ENCODE measurements around the gene ENOX2.

The ENOX2 gene

DNA sequence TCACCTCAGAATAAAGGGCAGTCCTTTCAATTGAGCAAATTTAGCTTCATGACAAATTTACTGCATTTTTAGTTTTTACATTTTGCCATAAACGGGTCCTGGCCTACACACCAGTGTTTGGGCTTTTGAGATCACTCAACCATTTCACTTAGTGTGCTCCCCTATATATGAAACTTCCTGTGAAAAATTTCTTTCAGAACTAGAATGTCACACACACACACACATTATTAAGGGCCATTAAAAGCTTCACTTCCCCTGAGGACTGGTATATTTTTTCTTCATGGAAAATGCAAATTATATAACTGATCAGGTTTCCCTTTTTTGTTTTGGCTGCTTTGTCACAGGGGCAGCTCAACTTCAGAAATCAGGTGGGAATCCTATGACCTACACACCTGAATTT, 206.5 kb downstream of the ENOX2 start:
- Histone ChIP-seq H3K9me3 (ENCODE audit: insufficient read depth, low read length) (no peaks in the 10 kb centered on the region), H3K4me1 (ENCODE audit: insufficient read depth, insufficient read length) (no peaks in the 10 kb centered on the region), H3K36me3 (ENCODE audit: insufficient read depth, insufficient read length, low read length) (no peaks in the 10 kb centered on the region), H3K27me3 (ENCODE audit: insufficient read depth, insufficient read length) (no peaks in the 10 kb centered on the region), H3K9ac (ENCODE audit: insufficient read length, low read depth) (no peak overlapping the region), H3K4me3 (ENCODE audit: insufficient read length, low read depth) (no peak overlapping the region)
- DNase-seq (ENCODE audit: low read depth, low spot score): no peak
- TF ChIP-seq YY1 (IDR thresholded peaks at IDR 0.05; ENCODE audit: insufficient read depth, insufficient read length) (no peak), ZNF274 (IDR thresholded peaks at IDR 0.05; ENCODE audit: low read depth, low read length) (no peak), SUZ12 (IDR thresholded peaks at IDR 0.05; ENCODE audit: extremely low read depth, insufficient read depth, insufficient read length) (no peak)

DNA sequence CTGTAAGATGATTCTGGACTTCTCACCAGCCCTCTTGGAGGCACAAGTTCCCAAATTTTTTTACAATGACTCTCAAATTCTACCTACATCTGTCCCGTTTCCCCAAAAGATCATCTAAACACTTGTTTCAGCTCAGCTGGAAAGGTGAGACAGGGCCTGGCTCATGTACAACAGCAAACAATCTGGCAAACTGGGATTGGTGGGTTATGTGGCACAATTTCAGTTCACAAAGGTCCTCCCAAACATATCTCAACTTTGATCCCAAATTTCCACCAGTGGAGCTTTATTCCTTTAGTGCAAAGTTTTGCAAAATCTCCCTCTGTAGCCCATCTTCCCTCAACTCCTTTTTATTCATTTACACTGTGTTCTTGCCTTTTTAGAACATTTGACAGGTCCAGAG, 207.1 kb downstream of the ENOX2 start:
- H3K27me3 ChIP-seq (ENCODE audit: insufficient read depth, insufficient read length): no peaks in the 10 kb centered on the region
- no peak overlapping the region for H3K9ac ChIP-seq (ENCODE audit: insufficient read length, low read depth)
- H3K9me3 ChIP-seq (ENCODE audit: insufficient read depth, low read length): no peaks in the 10 kb centered on the region
- TF ChIP-seq ZNF274 (IDR thresholded peaks at IDR 0.05; ENCODE audit: low read depth, low read length): no peak
- no peak for TF ChIP-seq YY1 (IDR thresholded peaks at IDR 0.05; ENCODE audit: insufficient read depth, insufficient read length)
- no peak for TF ChIP-seq SUZ12 (IDR thresholded peaks at IDR 0.05; ENCODE audit: extremely low read depth, insufficient read depth, insufficient read length)
- no peaks in the 10 kb centered on the region for H3K4me1 ChIP-seq (ENCODE audit: insufficient read depth, insufficient read length)
- no peak for DNase-seq (ENCODE audit: low read depth, low spot score)
- H3K4me3 ChIP-seq (ENCODE audit: insufficient read length, low read depth): no peak overlapping the region
- H3K36me3 ChIP-seq (ENCODE audit: insufficient read depth, insufficient read length, low read length): no peaks in the 10 kb centered on the region

DNA sequence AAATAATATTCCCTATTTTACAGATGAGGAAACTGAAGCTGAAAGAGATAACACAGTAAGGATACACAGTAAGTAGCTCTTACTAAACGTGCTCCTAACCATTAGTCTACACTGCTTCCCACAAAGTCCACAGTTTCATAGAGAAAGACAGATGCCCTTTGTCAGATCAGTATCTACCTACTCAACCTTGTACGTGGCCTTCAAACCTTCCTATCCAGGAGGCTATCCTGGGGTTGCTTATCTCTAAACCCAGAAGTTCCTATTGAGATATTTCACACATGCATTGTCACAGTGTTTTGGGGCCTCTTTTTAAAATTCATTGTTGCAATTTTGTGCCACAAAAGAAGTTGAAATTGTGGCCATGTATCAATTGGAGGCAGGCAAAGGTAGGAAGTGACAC, 208.0 kb downstream of the ENOX2 start:
- Histone ChIP-seq H3K4me3 (ENCODE audit: insufficient read length, low read depth) (no peak overlapping the region), H3K9ac (ENCODE audit: insufficient read length, low read depth) (no peak overlapping the region), H3K27me3 (ENCODE audit: insufficient read depth, insufficient read length) (no peaks in the 10 kb centered on the region), H3K4me1 (ENCODE audit: insufficient read depth, insufficient read length) (no peaks in the 10 kb centered on the region), H3K9me3 (ENCODE audit: insufficient read depth, low read length) (no peaks in the 10 kb centered on the region), H3K36me3 (ENCODE audit: insufficient read depth, insufficient read length, low read length) (no peaks in the 10 kb centered on the region)
- TF ChIP-seq YY1 (IDR thresholded peaks at IDR 0.05; ENCODE audit: insufficient read depth, insufficient read length): no peak
- TF ChIP-seq ZNF274 (IDR thresholded peaks at IDR 0.05; ENCODE audit: low read depth, low read length): no peak
- TF ChIP-seq SUZ12 (IDR thresholded peaks at IDR 0.05; ENCODE audit: extremely low read depth, insufficient read depth, insufficient read length): no peak
- DNase-seq (ENCODE audit: low read depth, low spot score): no peak

DNA sequence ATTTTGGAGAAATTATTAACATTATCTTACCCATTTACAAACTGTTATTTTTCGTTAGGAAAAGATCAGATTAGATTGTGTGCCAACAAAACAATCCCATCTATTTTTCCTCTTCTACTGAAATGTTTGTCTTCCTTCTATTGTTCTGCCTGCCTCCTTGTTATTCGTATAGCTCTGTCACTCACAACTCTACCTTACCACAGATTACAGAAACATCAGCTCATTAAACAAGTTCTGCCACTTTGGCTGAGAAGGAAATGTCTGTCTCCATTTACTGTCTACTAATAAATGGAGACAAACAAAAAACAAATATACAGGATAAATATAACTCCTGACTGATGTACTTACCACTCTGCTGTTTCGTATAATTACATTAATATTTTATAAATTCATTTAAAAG, 211.4 kb downstream of the ENOX2 start:
- Histone ChIP-seq H3K9me3 (ENCODE audit: insufficient read depth, low read length) (no peaks in the 10 kb centered on the region), H3K36me3 (ENCODE audit: insufficient read depth, insufficient read length, low read length) (no peaks in the 10 kb centered on the region), H3K4me3 (ENCODE audit: insufficient read length, low read depth) (no peak overlapping the region), H3K4me1 (ENCODE audit: insufficient read depth, insufficient read length) (no peaks in the 10 kb centered on the region), H3K9ac (ENCODE audit: insufficient read length, low read depth) (no peak overlapping the region), H3K27me3 (ENCODE audit: insufficient read depth, insufficient read length) (no peaks in the 10 kb centered on the region)
- DNase-seq (ENCODE audit: low read depth, low spot score): no peak
- no peak for TF ChIP-seq YY1 (IDR thresholded peaks at IDR 0.05; ENCODE audit: insufficient read depth, insufficient read length)

DNA sequence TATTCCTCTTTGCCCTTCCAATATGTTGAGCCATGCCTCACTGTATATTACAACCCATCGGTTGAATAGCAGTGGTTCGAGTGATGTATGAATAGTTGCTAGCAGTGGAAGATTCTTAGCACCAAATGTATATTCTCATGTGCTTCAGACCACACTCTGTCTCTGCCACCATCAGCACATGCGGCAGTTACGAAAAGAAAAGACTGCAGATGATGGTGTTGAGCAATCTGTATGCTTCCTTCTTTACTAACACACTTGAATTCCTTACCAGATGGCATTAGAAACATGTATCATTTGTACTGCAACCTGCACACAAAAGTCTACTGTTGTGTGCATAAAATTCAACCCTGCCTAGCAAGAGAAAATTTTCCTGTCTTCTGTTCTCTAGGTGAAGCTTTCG, 214.6 kb downstream of the ENOX2 start:
- Histone ChIP-seq H3K4me1 (ENCODE audit: insufficient read depth, insufficient read length) (no peaks in the 10 kb centered on the region), H3K27me3 (ENCODE audit: insufficient read depth, insufficient read length) (no peaks in the 10 kb centered on the region), H3K36me3 (ENCODE audit: insufficient read depth, insufficient read length, low read length) (no peaks in the 10 kb centered on the region), H3K4me3 (ENCODE audit: insufficient read length, low read depth) (no peak overlapping the region), H3K9ac (ENCODE audit: insufficient read length, low read depth) (no peak overlapping the region), H3K9me3 (ENCODE audit: insufficient read depth, low read length) (no peaks in the 10 kb centered on the region)
- no peak for TF ChIP-seq SUZ12 (IDR thresholded peaks at IDR 0.05; ENCODE audit: extremely low read depth, insufficient read depth, insufficient read length)
- TF ChIP-seq YY1 (IDR thresholded peaks at IDR 0.05; ENCODE audit: insufficient read depth, insufficient read length): no peak
- TF ChIP-seq ZNF274 (IDR thresholded peaks at IDR 0.05; ENCODE audit: low read depth, low read length): no peak
- no peak for DNase-seq (ENCODE audit: low read depth, low spot score)

DNA sequence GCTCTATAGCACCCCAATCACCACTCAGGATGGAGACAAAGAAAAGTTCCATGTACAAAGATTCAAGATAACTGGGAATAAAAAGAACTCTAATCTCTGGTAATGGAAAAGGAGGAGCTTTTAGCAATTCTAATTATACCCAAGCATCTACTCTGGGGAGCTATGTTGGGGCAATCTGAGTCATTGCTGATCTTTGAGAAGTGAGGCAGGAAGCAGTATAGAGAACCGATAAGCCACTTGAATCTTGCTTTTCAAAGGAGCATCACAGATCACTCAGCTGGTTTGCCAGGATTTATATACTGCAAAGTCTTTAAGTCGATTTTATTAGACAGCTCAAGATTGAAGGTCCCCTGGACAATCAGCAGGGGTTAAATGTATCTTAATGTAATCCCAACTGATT, 220.0 kb downstream of the ENOX2 start:
- H3K4me1 ChIP-seq (ENCODE audit: insufficient read depth, insufficient read length): no peaks in the 10 kb centered on the region
- no peaks in the 10 kb centered on the region for H3K27me3 ChIP-seq (ENCODE audit: insufficient read depth, insufficient read length)
- no peaks in the 10 kb centered on the region for H3K9me3 ChIP-seq (ENCODE audit: insufficient read depth, low read length)
- H3K36me3 ChIP-seq (ENCODE audit: insufficient read depth, insufficient read length, low read length): no peaks in the 10 kb centered on the region
- DNase-seq (ENCODE audit: low read depth, low spot score): no peak
- TF ChIP-seq YY1 (IDR thresholded peaks at IDR 0.05; ENCODE audit: insufficient read depth, insufficient read length) (no peak), ZNF274 (IDR thresholded peaks at IDR 0.05; ENCODE audit: low read depth, low read length) (no peak), SUZ12 (IDR thresholded peaks at IDR 0.05; ENCODE audit: extremely low read depth, insufficient read depth, insufficient read length) (no peak)
- H3K9ac ChIP-seq (ENCODE audit: insufficient read length, low read depth): no peak overlapping the region
- no peak overlapping the region for H3K4me3 ChIP-seq (ENCODE audit: insufficient read length, low read depth)

DNA sequence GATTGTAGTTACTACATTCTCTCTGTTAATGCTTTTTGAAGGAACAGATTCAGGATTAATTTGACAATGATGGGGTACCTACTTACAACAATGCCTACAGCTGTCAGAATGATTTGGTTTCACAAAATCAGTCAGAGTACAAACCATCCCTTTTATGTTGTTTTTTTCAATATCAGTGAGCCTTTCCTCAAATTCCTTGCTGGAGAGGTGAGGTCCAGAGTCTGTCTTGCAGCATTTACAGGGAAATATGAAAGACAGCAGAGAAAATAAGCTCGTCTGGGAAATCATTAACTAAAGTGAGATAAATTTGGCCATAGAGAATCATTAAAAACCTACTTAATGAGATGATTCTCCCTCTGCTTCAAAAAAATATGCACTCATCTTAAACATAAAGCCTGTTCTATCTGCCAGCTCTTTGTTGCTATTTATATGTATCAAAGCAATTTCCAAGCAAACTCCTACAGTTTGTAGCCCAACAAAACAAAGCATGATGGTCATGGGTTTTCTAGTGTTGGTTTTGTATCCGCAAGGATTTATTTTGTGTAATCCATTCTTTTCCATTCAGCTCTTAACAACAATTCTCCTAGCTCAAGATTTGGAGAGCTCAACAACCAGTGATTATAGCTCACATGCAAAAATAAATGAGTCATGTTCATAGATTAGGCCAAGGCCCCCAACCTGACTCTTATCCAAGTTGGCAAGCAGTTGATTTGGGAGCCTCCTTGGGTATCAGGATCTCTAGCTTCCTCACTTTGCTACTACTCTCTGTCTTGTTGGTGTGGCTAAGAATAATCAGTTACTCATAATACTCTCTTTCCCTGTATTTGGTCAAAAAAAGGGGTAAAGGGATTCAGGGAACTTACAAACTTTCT, 222.6 kb downstream of the ENOX2 start:
- no peaks in the 10 kb centered on the region for H3K27me3 ChIP-seq (ENCODE audit: insufficient read depth, insufficient read length)
- H3K9me3 ChIP-seq (ENCODE audit: insufficient read depth, low read length): no peaks in the 10 kb centered on the region
- H3K4me3 ChIP-seq (ENCODE audit: insufficient read length, low read depth): no peak overlapping the region
- H3K9ac ChIP-seq (ENCODE audit: insufficient read length, low read depth): no peak overlapping the region
- DNase-seq (ENCODE audit: low read depth, low spot score): no peak
- no peaks in the 10 kb centered on the region for H3K36me3 ChIP-seq (ENCODE audit: insufficient read depth, insufficient read length, low read length)
- no peak for TF ChIP-seq ZNF274 (IDR thresholded peaks at IDR 0.05; ENCODE audit: low read depth, low read length)
- TF ChIP-seq SUZ12 (IDR thresholded peaks at IDR 0.05; ENCODE audit: extremely low read depth, insufficient read depth, insufficient read length): no peak
- no peak for TF ChIP-seq YY1 (IDR thresholded peaks at IDR 0.05; ENCODE audit: insufficient read depth, insufficient read length)
- H3K4me1 ChIP-seq (ENCODE audit: insufficient read depth, insufficient read length): no peaks in the 10 kb centered on the region

Data from NT2/D1 (cell line).